Measurements from ENCODE around the gene RAPGEF1. TPM values are rescaled to one million over a fixed set of nuclear protein-coding genes. Genes with fewer than 3 reads are reported as not detected.

Gene RAPGEF1
- total and polyA plus RNA-seq, 2 of the 13 experiments (the other 11 are each of a cell fraction or from before 2014, with no cell fraction given) = 21.2 to 38.9 TPM

DNA sequence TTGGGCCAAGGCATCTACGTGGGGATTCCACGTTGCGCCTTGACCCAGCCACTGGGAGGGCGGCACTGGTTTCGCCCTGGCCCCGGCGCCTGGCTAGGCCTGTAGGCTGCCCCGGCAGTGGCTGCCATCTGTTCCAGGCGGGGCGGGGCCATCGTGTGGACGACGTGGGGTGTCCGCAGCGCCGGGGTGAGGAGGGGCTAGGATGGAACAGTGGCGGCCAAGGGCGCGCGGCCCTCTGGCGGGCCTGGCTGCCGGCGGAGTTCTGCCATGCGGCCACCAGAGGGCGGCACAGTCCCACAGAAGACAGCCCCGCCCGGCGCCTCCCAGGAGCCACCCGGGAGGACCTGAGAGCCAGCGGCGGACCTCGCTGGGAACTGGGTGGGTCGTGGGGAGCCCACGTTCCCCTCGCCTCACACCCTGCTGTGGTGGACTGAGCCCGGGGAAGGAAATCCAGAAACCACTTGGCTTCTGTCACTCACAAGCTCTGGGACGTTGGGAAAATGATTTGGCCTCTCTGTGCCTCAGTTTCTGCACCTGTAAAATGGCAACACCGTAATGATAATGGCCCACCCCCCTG lies 22.6 kb upstream of the RAPGEF1 start (continued):
- TF ChIP-seq HNRNPUL1 (IDR thresholded peaks at IDR 0.05; ENCODE audit: low read depth, low read length) (no peak), HOMEZ (CRISPR knock-in tag; IDR thresholded peaks at IDR 0.05; ENCODE audit: low read depth) (no peak), SP4 (CRISPR knock-in tag; IDR thresholded peaks at IDR 0.05) (no peak), WIZ (CRISPR knock-in tag; IDR thresholded peaks at IDR 0.05) (no peak), REXO4 (CRISPR knock-in tag; IDR thresholded peaks at IDR 0.05; ENCODE audit: borderline replicate concordance) (no peak), ZNF501 (CRISPR knock-in tag; IDR thresholded peaks at IDR 0.05) (no peak), PCBP1 (IDR thresholded peaks at IDR 0.05; ENCODE audit: borderline replicate concordance, low read depth, low read length) (no peak), STAT6 (CRISPR knock-in tag; IDR thresholded peaks at IDR 0.05; ENCODE audit: borderline replicate concordance) (no peak), HNF4A (CRISPR knock-in tag; IDR thresholded peaks at IDR 0.05) (no peak), SMARCE1 (IDR thresholded peaks at IDR 0.05; ENCODE audit: borderline replicate concordance) (no peak), ZNF224 (CRISPR knock-in tag; IDR thresholded peaks at IDR 0.05) (no peak), PREB (CRISPR knock-in tag; IDR thresholded peaks at IDR 0.05) (no peak), TEF (CRISPR knock-in tag; IDR thresholded peaks at IDR 0.05) (no peak), KLF9 (CRISPR knock-in tag; IDR thresholded peaks at IDR 0.05; ENCODE audit: low read depth) (no peak), TRIM22 (IDR thresholded peaks at IDR 0.05) (no peak), SYNCRIP (IDR thresholded peaks at IDR 0.05; ENCODE audit: insufficient read depth, low read depth, low read length) (no peak), KLF15 (CRISPR knock-in tag; IDR thresholded peaks at IDR 0.05; ENCODE audit: borderline replicate concordance) (no peak), HIVEP1 (CRISPR knock-in tag; IDR thresholded peaks at IDR 0.05) (no peak)
- TF ChIP-seq, protein P1, sequence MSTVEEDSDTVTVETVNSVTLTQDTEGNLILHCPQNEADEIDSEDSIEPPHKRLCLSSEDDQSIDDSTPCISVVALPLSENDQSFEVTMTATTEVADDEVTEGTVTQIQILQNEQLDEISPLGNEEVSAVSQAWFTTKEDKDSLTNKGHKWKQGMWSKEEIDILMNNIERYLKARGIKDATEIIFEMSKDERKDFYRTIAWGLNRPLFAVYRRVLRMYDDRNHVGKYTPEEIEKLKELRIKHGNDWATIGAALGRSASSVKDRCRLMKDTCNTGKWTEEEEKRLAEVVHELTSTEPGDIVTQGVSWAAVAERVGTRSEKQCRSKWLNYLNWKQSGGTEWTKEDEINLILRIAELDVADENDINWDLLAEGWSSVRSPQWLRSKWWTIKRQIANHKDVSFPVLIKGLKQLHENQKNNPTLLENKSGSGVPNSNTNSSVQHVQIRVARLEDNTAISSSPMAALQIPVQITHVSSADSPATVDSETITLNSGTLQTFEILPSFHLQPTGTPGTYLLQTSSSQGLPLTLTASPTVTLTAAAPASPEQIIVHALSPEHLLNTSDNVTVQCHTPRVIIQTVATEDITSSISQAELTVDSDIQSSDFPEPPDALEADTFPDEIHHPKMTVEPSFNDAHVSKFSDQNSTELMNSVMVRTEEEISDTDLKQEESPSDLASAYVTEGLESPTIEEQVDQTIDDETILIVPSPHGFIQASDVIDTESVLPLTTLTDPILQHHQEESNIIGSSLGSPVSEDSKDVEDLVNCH (CRISPR knock-in tag; IDR thresholded peaks at IDR 0.05) = no peak
- TF ChIP-seq, protein P2, sequence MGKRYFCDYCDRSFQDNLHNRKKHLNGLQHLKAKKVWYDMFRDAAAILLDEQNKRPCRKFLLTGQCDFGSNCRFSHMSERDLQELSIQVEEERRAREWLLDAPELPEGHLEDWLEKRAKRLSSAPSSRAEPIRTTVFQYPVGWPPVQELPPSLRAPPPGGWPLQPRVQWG (CRISPR knock-in tag; IDR thresholded peaks at IDR 0.05; ENCODE audit: borderline replicate concordance, low read depth) = no peak
